Stimulated activated CD4-positive, alpha-beta T cell treated with anti-CD3 and anti-CD28 coated beads, Interleukin-4, amount 100 ng/mL, for 24 hours (primary cell): ENCODE measurements around the gene TCF7.

Experiments
- DNase-seq: peaks from one replicate; pipeline ENCODE4 v3.0.0-alpha.2; 2020

The TCF7 gene

GRCh38 chr5:134114886-134115805 is 665 bp downstream of the TCF7 start:
- peak; percentile 77 for DNase-seq

- no peak for DNase-seq
Observed at GRCh38 chr5:134115806-134116175, 1.3 kb downstream of the TCF7 start.

GRCh38 chr5:134116286-134116685 is 1.8 kb downstream of the TCF7 start:
- no peak for DNase-seq

- DNase-seq = no peak
Observed at GRCh38 chr5:134116789-134117761, 2.6 kb downstream of the TCF7 start.

GRCh38 chr5:134118212-134118835 is 3.8 kb downstream of the TCF7 start:
- DNase-seq = no peak

- DNase-seq = no peak
Observed at GRCh38 chr5:134119720-134120119, 5.2 kb downstream of the TCF7 start.

- DNase-seq = no peak
Observed at GRCh38 chr5:134120386-134121138, 6.1 kb downstream of the TCF7 start.

- no peak for DNase-seq
Observed at GRCh38 chr5:134122530-134122929, 8.0 kb downstream of the TCF7 start.

GRCh38 chr5:134123360-134123759 is 8.9 kb downstream of the TCF7 start:
- no peak for DNase-seq

- DNase-seq = no peak
Observed at GRCh38 chr5:134124289-134125038, 10.0 kb downstream of the TCF7 start.

- DNase-seq = no peak
Observed at GRCh38 chr5:134125039-134126015, 10.8 kb downstream of the TCF7 start.

- peak; percentile 57 for DNase-seq
Observed at GRCh38 chr5:134127376-134127861, 12.9 kb downstream of the TCF7 start.

- no peak for DNase-seq
Observed at GRCh38 chr5:134127988-134128647, 13.6 kb downstream of the TCF7 start.

GRCh38 chr5:134128648-134128995 is 14.1 kb downstream of the TCF7 start:
- no peak for DNase-seq

- no peak for DNase-seq
Observed at GRCh38 chr5:134129411-134130238, 15.1 kb downstream of the TCF7 start.

- DNase-seq = no peak
Observed at GRCh38 chr5:134130239-134130945, 15.9 kb downstream of the TCF7 start.

GRCh38 chr5:134131165-134131564 is 16.7 kb downstream of the TCF7 start:
- DNase-seq = peak; percentile 63
